Measurements from ENCODE around the gene PHC2.

GRCh38 chr1:33366762-33367484 lies 64.0 kb downstream of the PHC2 start:
- TF ChIP-seq CTCF (IDR thresholded peaks at IDR 0.05; ENCODE audit: low read depth, low read length) (no peak), POLR2A (IDR thresholded peaks at IDR 0.05; ENCODE audit: extremely low read depth, insufficient read length) (no peak), MAX (IDR thresholded peaks at IDR 0.05; ENCODE audit: low read depth, low read length) (no peak)

Data from NB4 (cell line).